RPMI8226 (cell line): ENCODE measurements around the gene CHCHD6.
A peak's percentile ranks its signal among the peaks of the same experiment; 100 is the strongest.

Experiments
- DNase-seq: peaks from one replicate; pipeline ENCODE4 v3.0.0-alpha.2; 2015

Gene CHCHD6

DNA sequence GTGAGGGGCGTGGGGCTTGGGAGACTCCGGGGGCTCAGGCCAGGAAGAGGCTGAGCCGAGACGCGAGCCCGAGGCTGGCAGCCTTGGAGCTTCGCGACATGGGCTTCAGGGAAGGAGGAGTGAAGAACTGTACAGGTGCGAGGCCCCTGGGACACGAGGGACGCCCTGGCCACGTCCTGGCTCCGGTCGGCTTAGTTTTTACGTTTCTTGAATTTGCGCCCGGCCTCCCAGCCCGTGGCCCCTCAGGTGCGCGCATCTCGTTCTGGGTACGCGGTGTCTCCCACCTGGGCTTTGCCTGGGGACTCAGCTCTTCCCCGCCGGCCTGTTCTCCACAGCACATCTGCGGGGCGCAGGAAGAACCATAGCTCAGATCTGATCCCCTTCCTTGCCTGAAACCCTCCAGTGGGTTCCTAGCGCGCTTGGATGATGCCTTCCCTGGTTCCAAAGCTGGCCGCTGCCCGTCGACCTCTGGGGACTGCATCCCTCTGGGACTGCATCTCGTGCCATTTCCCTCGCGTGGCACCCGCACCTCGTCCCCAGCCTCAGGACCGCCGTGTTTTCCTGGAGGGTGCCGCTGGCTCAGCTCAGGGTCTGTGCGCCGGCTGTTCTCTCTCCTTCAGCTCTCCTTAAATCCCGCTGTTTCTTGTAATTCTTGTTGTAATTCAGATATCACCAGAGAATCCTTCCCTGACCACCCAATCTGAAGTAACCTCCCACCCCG is 614 bp downstream of the CHCHD6 start:
- peak; percentile 33 for DNase-seq

DNA sequence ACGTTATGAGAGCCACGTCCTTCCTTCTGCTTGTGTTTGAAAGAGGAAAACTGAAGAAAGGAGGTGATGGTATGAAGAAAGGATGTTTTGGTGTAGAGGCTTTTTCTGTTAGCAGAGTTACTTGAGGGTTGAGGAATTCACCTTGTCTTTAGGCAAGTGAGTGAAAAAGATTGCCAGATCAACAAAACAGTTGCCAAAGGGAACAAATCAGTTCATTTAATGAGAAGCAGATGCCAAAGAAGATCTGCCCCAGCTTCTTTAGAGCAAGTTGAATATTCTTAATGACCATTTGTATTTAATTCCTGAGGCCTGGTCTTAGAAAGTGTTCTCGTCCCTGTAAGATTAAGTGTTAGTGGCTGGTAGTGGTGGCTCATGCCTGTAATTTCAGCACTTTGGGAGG is 2.6 kb downstream of the CHCHD6 start:
- DNase-seq: no peak

DNA sequence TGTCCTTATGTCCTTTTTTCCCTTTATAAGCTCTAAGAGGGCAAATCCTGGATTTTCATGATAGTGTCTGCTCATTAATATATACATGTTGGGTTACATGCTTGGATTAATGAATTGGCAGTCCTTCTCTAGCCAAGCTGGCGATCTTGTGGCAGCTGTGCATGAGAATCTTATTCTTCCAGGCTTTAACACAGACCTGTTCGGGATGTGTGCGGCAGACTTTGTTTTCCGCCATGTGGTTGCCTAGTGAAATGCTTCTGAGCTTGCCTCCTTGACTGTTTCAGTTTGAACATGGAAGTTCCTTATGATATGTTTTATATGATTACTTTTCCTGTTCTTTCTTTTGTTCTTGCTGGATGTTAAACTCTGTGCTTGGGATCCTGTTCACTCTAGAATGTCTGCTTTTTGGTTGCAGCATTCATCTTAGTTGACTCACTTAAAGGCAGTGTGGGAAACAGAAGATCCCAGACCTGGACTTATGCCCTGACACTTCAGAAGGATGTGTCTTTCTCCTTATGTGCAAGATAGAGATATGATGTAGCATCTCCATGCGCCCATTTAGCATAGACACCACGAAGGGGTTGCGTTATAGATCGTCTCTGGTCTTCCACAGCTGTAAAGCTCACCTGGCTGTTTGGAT is 7.2 kb downstream of the CHCHD6 start:
- DNase-seq: no peak

DNA sequence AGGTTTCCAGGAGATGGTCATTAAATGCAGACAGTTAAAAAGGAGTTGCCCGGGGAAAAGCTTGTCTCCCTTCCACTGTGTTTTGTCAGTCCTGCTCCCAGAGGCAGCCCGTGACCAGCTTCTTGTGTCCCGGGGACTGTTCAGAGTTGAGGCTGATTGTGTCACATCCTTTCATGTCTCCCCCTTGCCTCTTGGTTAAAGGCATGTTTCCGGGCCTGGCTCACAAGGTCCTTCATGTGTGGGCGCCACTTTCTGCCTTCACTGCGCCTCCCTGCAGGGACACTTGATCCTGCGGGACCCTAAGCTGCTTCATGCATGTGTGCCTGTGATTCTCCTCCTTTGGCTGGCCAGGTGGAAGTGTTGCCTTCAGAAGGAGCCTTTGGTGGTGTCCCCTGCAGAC is 9.2 kb downstream of the CHCHD6 start:
- no peak for DNase-seq

DNA sequence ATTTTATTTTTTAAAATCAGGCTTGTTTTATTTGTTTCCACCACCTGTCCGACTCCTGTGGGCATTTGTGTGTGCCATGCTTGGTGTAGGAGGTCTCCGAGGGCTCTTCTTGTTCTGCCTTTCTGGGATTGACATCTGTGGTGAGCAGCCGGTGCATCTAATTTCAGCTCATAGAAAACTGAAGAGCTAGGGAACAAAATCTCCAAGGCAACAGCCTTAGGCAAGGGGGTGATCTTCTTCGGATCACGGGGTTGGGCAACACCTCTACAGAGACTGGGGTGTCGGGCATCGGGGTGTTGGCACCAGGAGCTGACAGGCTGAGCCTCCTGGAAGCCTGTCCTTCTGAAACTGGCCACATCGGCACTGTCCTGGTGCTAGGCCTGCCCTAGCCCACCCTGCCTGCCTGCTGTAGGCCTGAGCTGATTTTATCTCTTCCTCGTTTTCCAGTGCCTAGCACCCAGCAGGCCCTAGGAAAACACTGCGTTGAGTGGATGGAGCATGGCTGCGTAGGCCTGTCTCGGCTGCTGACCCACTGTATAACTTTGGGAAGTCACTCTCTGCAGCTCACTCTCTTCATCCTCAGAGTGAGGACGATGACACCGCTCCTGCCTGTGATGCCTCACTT is 10.3 kb downstream of the CHCHD6 start:
- no peak for DNase-seq

DNA sequence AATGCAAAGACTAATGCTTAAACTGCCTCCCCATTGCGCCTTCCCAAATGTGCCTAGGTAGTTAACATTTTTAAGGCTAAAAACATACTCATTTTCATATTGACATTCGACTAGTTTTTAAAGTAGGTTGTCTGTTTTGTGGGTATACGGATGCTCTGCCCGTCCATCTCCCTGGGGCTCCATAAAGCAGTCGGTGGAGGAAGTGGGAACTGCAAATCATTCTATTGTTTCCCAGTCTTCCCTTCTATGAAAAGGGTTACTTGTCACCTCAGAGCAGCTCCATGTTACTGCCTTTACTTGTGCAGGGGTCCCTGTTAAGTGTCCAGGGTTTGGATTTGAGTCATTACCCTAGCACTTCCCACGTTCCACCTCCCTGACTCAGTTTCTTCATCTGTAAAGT is 10.9 kb downstream of the CHCHD6 start:
- no peak for DNase-seq

DNA sequence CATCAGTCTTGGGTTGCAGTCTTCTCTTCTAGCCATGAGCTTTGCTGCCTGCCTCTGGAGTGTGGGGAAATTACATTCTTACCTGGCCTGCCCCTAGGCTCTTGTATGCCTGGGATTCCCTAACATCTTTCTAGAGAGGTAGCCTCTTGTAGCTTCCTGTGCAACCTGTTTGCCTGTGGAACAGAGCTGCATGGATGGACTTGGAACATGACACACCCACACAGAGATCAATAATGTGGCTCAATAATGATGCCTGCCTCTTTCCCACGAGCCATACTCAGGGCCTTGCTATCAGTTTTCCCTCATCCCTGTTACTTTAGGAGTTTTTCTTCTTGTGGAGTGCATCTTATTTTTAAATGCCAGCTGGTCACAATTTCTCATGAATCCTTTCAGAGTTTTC is 11.4 kb downstream of the CHCHD6 start:
- no peak for DNase-seq

DNA sequence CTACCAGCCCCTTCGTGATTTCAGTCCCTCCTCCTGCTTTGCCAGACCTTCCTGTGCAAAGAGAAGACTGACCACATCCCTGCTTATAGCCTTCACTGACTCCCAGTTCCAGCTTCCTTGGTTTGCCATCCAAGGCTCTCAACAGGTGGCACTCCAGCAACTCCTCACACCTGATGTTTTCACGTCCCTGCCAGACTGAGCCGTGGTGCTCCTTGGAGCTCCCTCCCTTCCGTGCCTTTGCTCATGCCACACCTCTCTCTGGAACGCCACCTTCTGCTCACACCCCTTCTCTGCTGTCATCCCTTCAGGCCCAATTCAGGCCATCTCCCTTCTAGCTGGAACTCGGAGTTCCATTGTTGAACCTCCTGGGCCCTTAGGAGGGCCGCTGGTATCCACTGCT is 12.0 kb downstream of the CHCHD6 start:
- DNase-seq: no peak

DNA sequence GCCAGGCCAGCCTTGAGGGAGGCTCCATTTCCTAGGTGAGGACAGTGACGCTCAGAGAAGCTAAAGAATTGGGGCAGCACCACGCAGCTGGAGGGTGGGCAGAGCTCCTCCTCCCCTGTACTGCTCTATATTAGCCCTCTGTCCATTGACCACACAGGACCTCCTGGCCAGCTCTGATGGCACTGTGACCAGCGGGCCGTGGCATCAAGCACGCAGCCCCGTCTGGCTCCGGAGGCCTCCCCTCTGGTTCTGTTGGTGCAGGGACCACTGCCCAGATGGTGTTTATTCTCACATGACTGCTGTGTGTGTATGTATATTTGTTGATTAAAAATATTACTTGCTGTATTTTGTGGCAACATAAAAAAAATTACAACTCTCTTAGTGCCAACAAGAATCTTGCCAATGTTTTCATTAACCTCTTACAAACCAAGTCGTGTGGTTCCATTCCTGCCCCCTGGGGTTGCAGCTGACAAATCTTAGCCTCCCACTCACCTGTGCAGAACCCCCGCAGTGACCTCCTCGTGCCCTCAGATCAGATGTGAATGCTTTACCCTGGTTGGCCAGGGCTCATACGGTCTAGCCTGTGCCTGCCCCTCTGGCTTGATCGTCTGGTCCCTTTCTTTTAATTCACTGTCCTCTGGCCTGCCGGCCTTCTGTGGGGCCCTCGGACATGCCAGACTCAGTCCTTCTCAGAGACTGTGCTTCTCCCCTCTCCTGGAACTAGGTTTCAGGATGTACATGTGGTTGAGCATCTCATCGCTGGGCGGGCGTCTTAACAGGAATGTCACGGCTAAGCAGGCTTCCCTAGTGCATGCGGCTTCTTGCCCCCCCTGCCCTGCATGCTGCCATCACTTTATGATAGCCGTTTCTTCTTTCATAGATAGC is 14.8 kb downstream of the CHCHD6 start:
- no peak for DNase-seq

DNA sequence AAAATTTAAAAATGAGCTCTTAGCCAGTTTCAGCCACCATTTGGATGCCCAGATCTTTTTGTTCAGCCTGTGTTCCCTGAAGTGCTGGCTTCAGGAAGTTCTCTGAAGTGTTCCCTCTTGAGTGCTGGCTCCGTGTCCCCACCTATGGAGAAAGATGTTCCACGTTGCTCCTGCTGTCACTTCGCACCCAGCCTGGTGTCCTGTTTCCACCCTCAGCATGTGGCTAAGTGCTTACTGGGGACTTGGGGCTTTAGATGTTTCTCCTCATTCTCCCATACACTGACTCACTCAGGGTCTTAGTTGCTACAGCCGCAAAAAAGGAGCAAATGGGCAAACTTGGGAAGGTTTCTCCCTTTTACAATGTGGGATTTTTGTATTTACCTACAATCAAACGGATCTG is 16.6 kb downstream of the CHCHD6 start:
- DNase-seq: no peak

DNA sequence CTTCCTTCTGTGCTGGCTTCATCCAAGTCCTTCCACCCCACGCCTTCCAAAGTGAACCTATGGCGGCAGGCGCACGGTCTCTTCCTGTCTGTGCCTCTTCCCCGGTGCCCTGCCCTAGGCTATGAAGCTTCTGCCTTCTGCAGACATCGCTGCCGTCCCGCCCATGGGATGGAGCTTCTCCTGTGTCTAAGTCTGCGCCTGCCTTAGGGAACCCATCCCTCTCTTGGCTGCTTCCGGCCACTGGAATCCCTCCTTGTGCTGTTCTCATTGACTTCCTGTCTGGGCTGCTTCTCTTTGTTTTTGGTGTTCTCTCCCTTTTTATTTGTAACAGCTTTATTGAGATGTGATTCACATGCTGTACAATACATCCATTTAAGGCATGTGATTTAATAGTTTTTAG is 17.2 kb downstream of the CHCHD6 start:
- DNase-seq: no peak

DNA sequence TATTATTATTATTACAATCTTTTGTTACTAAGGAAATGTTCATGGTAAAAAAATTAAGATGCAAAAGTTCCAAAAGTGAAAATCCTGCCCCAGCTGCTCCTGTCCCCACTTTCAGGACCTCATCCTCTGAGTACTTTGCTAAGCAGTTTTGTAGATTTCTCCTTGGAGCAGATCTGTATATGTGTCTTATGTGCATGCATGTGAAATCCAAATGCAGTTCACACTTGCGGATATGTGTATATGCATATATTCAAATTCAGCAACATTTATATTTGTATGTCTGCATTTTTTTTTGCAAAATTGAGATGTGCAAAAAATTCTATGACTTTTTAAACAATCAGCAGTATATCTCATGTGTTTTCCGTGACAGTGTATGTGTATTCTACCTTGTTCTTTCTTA is 19.2 kb downstream of the CHCHD6 start:
- DNase-seq: no peak

DNA sequence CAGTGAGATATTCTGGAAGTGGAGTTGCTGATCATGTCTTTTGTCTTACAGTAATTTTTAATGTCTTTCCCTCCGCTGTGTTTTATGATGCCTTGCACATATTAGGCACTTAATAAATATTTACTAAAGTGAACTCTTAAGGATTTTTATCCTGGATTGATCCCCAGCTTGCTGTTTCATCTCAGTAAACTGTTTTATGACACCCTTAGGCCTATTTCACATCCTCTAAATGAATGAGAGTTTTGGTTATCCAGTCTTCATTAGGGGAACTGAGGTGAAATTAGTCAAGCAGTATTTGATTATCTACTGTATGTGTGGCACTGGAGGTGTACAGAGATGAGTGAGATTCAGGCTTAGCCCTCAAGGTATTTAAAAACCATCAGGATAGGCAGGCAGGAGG is 19.8 kb downstream of the CHCHD6 start:
- DNase-seq: no peak

DNA sequence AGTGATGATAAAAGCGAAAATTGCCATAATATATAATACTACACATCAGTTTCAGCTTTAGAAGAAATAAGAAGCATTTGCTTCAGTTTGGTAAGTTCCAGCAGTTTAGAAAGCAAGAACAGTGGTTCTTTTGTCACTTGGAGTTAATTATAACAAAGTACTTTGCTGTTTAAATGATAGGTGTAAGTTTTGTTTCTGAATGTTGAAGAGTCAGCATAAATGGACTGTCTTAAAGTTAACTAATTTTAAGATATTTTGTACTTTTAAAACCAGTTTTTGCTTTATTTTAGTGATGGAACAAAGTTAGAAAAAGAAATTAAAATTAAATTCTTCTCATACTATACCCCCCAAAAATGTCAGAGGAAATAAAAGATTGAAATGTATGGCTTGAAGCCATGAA is 24.6 kb downstream of the CHCHD6 start:
- no peak for DNase-seq

DNA sequence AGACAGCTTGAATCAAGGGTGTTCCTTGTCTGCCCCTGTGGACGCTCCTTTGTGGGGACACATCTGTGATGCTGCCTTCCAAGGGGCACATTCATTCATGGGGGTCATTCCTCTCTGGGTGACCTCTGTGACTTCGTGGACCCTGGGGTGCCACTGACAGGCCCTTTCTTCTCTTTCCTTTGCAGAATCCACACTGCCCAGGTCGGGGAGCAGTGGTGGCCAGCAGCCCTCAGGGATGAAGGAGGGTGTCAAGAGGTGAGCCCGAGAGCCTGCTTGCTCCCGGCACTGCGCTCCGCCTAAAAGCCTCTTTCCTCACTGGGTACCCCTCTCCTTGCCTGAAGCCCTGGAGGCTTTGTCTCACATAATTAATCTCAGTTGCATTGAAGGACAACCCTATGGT is 26.3 kb downstream of the CHCHD6 start:
- no peak for DNase-seq

DNA sequence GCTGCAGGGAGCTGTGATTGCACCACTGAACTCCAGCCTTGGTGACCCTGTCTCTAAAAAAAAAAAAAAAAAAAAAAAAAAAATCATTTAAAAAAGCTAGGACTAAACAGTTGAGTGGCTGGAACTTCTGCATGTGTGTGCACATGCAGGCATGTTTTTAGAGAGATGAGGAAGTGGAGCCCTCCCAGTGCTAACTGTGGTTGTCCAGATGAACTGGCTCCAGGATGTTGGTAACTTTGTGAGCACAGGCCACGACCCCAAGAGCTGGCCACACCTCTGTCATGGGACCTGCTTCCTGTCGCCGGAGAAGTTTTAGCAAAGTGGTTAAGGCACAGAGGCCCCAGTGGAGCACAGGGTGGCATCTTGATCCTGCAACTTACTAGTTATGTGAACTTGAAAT is 27.0 kb downstream of the CHCHD6 start:
- peak; percentile 8 for DNase-seq

DNA sequence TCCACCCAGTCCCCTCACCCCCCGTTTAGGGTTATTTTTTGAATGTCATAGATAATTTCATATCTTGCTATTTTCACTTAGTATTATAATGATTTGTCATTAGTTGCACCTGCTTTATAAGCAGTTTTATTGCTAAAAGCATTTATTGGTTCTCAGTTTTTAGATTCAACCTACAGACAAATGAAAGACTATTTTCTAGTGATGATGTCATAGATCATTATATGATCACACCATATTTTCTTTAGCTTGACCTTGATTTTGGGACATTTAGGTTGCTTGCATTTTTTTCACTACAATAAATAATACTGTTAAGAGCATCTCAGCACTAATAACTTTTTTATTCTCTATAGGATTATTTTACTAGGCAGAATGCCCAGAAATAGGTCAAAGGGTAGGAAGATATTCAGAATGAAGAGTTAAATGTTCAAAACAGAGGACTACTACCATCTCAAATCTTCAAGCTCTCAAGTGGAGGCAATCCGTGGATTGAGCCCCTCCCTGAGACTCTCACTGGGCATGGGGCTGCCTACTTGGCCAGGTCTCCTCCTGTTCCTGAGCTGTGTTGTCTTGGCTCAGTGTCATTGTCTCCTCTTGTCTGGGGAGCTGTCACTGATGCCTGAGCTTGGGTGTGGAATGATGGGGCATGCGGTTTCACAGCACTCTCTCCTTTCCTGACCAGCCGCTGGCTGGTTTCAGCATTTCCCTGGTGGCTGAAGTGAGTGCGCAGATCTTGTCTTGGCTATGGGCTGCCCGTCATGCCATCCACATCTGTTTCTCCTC is 28.4 kb downstream of the CHCHD6 start:
- DNase-seq: no peak

DNA sequence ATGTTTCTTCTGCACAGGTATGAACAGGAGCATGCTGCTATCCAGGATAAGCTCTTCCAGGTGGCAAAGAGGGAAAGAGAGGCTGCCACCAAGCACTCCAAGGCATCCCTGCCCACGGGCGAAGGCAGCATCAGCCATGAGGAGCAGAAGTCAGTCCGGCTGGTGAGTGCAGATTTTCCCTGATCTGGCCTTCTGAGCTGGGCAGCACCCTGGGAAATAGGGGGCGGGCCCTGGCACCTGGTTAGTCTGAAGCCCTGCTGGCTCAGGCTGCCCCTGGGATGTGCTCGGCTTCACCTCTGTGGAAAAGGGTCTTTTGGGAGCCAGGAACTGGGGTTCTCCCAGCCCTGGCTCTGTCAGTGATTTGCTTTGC is 29.0 kb downstream of the CHCHD6 start:
- DNase-seq: no peak

DNA sequence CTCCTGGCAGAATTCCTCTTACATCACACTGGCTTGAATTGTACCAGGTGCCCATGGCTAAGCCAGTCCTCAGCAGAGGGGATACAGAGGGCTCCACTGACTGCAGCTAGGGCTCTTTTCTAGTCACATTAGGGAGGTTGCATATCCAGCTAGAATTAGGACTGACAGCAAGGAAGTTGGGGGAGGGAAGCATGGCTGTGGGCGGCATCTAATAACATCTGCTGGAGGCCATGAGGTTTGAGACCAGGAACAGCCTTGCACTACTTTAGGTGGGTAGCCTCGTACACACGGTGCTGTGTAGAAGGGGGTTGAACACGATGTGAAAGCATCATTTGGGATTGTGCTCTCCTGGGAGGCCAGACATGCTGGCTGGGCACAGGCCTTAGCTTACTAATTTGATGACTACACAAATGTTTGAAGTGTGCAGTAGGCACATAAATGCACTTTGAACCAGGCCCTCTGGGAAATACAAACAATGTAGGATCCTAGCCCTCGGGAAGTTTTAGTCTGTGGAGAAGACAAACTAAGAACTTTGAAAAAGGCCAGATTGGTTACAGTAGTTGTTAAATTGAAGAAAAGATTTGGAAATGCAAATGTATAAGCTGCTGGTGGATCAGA is 30.2 kb downstream of the CHCHD6 start:
- DNase-seq: no peak

DNA sequence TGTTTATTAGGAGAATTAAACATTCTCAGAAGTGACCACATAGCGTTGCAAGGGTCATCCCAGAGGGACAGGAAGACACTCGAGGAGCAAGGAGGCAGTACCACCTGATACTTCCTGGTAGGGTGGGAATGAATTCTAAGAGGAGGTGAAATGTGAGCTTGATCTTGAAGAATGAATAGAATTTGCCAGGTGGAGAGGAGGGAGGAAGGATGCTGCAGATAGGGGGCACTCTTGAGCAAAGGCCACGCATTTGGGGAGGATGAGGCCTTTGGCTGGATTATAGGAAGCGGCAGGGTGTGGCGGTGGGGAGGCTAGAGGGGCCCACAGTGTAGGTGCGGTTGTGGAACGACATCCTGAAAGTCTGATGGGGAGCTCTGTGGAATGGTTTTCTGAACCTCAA is 33.5 kb downstream of the CHCHD6 start:
- DNase-seq: no peak

DNA sequence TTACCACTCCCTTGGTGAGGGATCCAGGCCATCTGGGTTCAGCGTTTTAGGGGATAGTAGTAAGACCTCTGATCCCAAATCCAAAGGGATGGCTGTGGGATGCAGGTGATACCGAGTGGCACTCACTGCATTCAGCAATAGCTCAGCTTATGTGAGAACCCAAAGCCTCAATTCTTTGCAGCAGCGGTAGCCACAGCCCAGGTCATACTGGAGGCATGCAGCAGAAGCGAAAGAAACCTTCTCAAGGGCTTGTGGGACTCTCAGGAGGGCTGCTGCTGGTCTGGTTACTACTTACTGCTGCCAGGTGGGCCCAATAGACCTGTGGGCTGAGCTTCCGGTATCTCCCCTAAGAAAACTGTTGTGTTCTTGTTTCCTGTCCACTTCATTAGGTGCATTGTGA is 38.0 kb downstream of the CHCHD6 start:
- DNase-seq: no peak

DNA sequence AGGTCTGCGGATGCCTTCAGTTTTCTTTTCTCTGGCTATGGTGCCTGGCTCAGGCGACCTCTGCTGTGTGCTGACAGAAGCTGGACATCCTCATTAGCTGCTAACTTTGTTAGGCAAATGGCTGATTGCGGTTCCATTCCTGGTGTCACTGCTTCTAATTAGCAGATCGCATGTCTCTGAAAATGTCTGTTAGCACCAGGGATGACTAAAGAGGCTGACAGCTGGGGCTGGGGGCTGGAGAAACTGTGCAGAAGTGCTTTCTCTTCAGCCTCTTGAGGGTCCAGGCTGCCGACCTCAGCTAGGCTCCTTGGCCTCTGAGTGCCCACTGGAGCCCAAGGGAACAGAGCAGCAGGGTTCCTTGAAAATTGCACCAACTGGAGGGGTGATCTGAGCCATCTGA is 39.3 kb downstream of the CHCHD6 start:
- no peak for DNase-seq
